H1 (cell line): ENCODE data around the gene UBE3B. TPM values are rescaled to one million over a fixed set of nuclear protein-coding genes. Genes with fewer than 3 reads are reported as not detected.

Experiments
- CTCF ChIA-PET: fragments of 300-600 bp; sonication (Branson Sonifier 250); formaldehyde crosslinking; loops from one replicate; lab custom pipeline; 2021; ENCODE audit not compliant: partially characterized antibody; lab: Charles Lee
- POLR2A ChIA-PET: fragments of 300-600 bp; sonication (Branson Sonifier 250); formaldehyde crosslinking; loops from one replicate; lab custom pipeline; 2021; ENCODE audit warnings: inconsistent platforms; ENCODE audit not compliant: partially characterized antibody; lab: Charles Lee
- DNase-seq, 2 experiments: peaks; one replicate each; pipeline versions ENCODE4 v3.0.0 to v3.0.0-alpha.2; 2010 to 2022; ENCODE audit warnings: low spot score in 2 of 2, low read depth in 1 of 2, mixed read lengths in 1 of 2
- FAIRE-seq: peaks from 2 replicates; lab custom pipeline; 2011; peaks lifted over from hg19 to GRCh38; lab: Jason Lieb, UNC
- H2AFZ ChIP-seq: 2 replicates; pipeline ENCODE4 v1.8.1; 2012; ENCODE audit warnings: low read length, inconsistent platforms
- H2AK5ac ChIP-seq: 2 replicates; pipeline ENCODE4 v1.6.1; 2013; ENCODE audit warnings: low read depth, low read length
- H2BK120ac ChIP-seq: replicated peaks from 2 replicates; pipeline ENCODE3; 2013; ENCODE audit warnings: low read depth, low read length, inconsistent platforms
- H2BK12ac ChIP-seq: 2 replicates; pipeline ENCODE4 v1.6.1; 2013; ENCODE audit warnings: low read depth, low read length
- H2BK15ac ChIP-seq: 2 replicates; pipeline ENCODE4 v1.6.1; 2013; ENCODE audit warnings: low read length
- H2BK20ac ChIP-seq: 2 replicates; pipeline ENCODE4 v1.6.1; 2013; ENCODE audit warnings: low read length
- H2BK5ac ChIP-seq: 2 replicates; pipeline ENCODE4 v1.6.1; 2013; ENCODE audit warnings: low read depth, low read length
- H3K14ac ChIP-seq: 2 replicates; pipeline ENCODE4 v1.6.1; 2013; ENCODE audit warnings: inconsistent platforms; ENCODE audit not compliant: insufficient read length
- H3K18ac ChIP-seq: 2 replicates; pipeline ENCODE4 v1.6.1; 2013; ENCODE audit warnings: low read length; ENCODE audit errors: extremely low read depth
- H3K23ac ChIP-seq: 2 replicates; pipeline ENCODE4 v1.6.1; 2013; ENCODE audit warnings: inconsistent platforms; ENCODE audit not compliant: insufficient read length
- H3K23me2 ChIP-seq: 2 replicates; pipeline ENCODE4 v1.6.1; 2013; ENCODE audit warnings: low read depth, low read length
- H3K27ac ChIP-seq: 2 replicates; pipeline ENCODE4 v1.6.1; 2011; ENCODE audit warnings: low read depth, low read length, inconsistent platforms
- H3K27me3 ChIP-seq, 4 experiments: replicated peaks in 1 of 4; 1 replicate in 1 of 4; 2 replicates in 3 of 4; pipeline versions ENCODE4 v1.6.1 to v1.8.1; 2011 to 2013; ENCODE audit warnings: low read length in 3 of 4, mild to moderate bottlenecking in 3 of 4, inconsistent platforms in 2 of 4, mixed read lengths in 2 of 4, moderate library complexity in 1 of 4; ENCODE audit not compliant: control insufficient read depth in 3 of 4, insufficient read depth in 3 of 4; ENCODE audit errors: extremely low read depth in 1 of 4
- H3K36me3 ChIP-seq, 4 experiments: 2 replicates each; pipeline versions ENCODE4 v1.6.1 to v1.8.1; 2011 to 2013; ENCODE audit warnings: mild to moderate bottlenecking in 4 of 4, low read length in 3 of 4, moderate library complexity in 2 of 4, control low read depth in 1 of 4, inconsistent platforms in 1 of 4; ENCODE audit not compliant: insufficient read depth in 4 of 4, control insufficient read depth in 2 of 4
- H3K4ac ChIP-seq: replicated peaks from 2 replicates; pipeline ENCODE3; 2013; ENCODE audit warnings: low read length, low read depth, mixed read lengths, inconsistent platforms; ENCODE audit not compliant: insufficient read length
- H3K4me1 ChIP-seq, 4 experiments: replicated peaks in 1 of 4; 1 replicate in 1 of 4; 2 replicates in 3 of 4; pipeline versions ENCODE4 v1.6.1 to v1.8.1; 2011 to 2013; ENCODE audit warnings: low read length in 3 of 4, inconsistent platforms in 2 of 4, mixed read lengths in 1 of 4; ENCODE audit not compliant: insufficient read depth in 4 of 4, control insufficient read depth in 3 of 4
- H3K4me2 ChIP-seq, 2 experiments: 2 replicates each; pipeline versions ENCODE4 v1.6.1 to v1.8.1; 2011 to 2013; ENCODE audit warnings: low read depth in 2 of 2, low read length in 2 of 2, control low read depth in 1 of 2, inconsistent platforms in 1 of 2, mild to moderate bottlenecking in 1 of 2; ENCODE audit not compliant: insufficient read depth in 1 of 2
- H3K4me3 ChIP-seq, 4 experiments: fragments of 200-600, 300-600 bp in 1 of 4; sonication (generic), shearing (Covaris generic), sonication (Bioruptor Twin) in 1 of 4; 2 replicates each; pipeline versions ENCODE4 v1.5.1 to v1.8.1; 2011 to 2016; ENCODE audit warnings: low read length in 4 of 4, low read depth in 3 of 4, control low read depth in 2 of 4, inconsistent platforms in 2 of 4, mild to moderate bottlenecking in 2 of 4, mixed read lengths in 1 of 4, moderate library complexity in 1 of 4; ENCODE audit not compliant: insufficient read depth in 2 of 4; ENCODE audit errors: extremely low read depth in 1 of 4
- H3K56ac ChIP-seq: replicated peaks from 2 replicates; pipeline ENCODE3; 2013; ENCODE audit warnings: low read depth, mild to moderate bottlenecking, mixed read lengths, low read length, inconsistent platforms; ENCODE audit not compliant: insufficient read length
- H3K79me1 ChIP-seq: 2 replicates; pipeline ENCODE4 v1.6.1; 2013; ENCODE audit warnings: low read depth, low read length, control low read depth
- H3K79me2 ChIP-seq, 2 experiments: 2 replicates each; pipeline versions ENCODE4 v1.6.1 to v1.8.1; 2012 to 2013; ENCODE audit warnings: low read length in 2 of 2, mild to moderate bottlenecking in 2 of 2, inconsistent platforms in 1 of 2; ENCODE audit not compliant: insufficient read depth in 2 of 2, control insufficient read depth in 1 of 2
- H3K9ac ChIP-seq, 4 experiments: replicated peaks in 1 of 4; 1 replicate in 1 of 4; 2 replicates in 3 of 4; pipeline versions ENCODE4 v1.6.1 to v1.8.1; 2011 to 2013; ENCODE audit warnings: low read depth in 3 of 4, low read length in 3 of 4, control low read depth in 2 of 4, mild to moderate bottlenecking in 2 of 4, moderate library complexity in 2 of 4, inconsistent platforms in 1 of 4; ENCODE audit errors: extremely low read depth in 1 of 4
- H3K9me3 ChIP-seq, 2 experiments: 2 replicates each; pipeline versions ENCODE4 v1.6.1 to v1.8.1; 2012 to 2013; ENCODE audit warnings: mild to moderate bottlenecking in 2 of 2, moderate library complexity in 2 of 2, control low read depth in 1 of 2, inconsistent platforms in 1 of 2, low read depth in 1 of 2, low read length in 1 of 2, mixed read lengths in 1 of 2; ENCODE audit not compliant: insufficient read depth in 2 of 2
- H4K20me1 ChIP-seq, 2 experiments: replicated peaks in 1 of 2; 2 replicates each; pipeline versions ENCODE3 to v1.8.1; 2011 to 2013; ENCODE audit warnings: inconsistent platforms in 2 of 2, low read length in 2 of 2, mild to moderate bottlenecking in 1 of 2; ENCODE audit not compliant: insufficient read depth in 2 of 2, control insufficient read depth in 1 of 2
- H4K5ac ChIP-seq: 2 replicates; pipeline ENCODE4 v1.6.1; 2013; ENCODE audit warnings: low read length, low read depth, mixed read lengths, inconsistent platforms; ENCODE audit not compliant: insufficient read length
- H4K8ac ChIP-seq: 2 replicates; pipeline ENCODE4 v1.8.0; 2013; ENCODE audit warnings: mild to moderate bottlenecking, moderate library complexity, low read length, inconsistent platforms; ENCODE audit not compliant: insufficient read depth; ENCODE audit errors: extremely low read depth
- H4K91ac ChIP-seq: replicated peaks from 2 replicates; pipeline ENCODE3; 2013; ENCODE audit warnings: low read length, mixed read lengths, inconsistent platforms; ENCODE audit not compliant: insufficient read length
- PHF8 ChIP-seq: fragments of 200-600 bp; sonication (generic); conservative IDR thresholded peaks from 2 replicates; pipeline ENCODE4 v1.7.1; 2012; ENCODE audit warnings: low read depth, mild to moderate bottlenecking, inconsistent platforms, low read length, moderate library complexity
- WGBS, 2 experiments: shearing (Covaris generic) in 1 of 2; methylation state at CpG; one replicate each; pipeline versions ENCODE4 v1.1.6 to v1.1.7; 2013 to 2015; ENCODE audit warnings: low lambda C conversion rate in 2 of 2, mixed read lengths in 2 of 2, inconsistent platforms in 1 of 2, low coverage in 1 of 2, missing lambda C conversion rate in 1 of 2; ENCODE audit not compliant: insufficient replicate concordance in 2 of 2, insufficient coverage in 1 of 2, insufficient read length in 1 of 2; ENCODE audit errors: extremely low coverage in 1 of 2, missing lambda C conversion rate in 1 of 2; 5-methylcytosine and 5-hydroxymethylcytosine counted together
- polyA plus RNA-seq, 7 experiments: library from polyadenylated mRNA; depleted of rRNA in 3 of 7; stranded (reverse) in 5 of 7; unstranded in 2 of 7; fragments of >200 nt in 5 of 7; fragments of 200-250 nt in 2 of 7; gene quantifications; 1 replicate in 5 of 7; 2 replicates in 1 of 7; 4 replicates in 1 of 7; pipeline versions ENCODE4 v1.2.1 to v1.2.3, GENCODE V29; 2011 to 2013; ENCODE audit warnings: missing spikeins in 2 of 7, mixed read lengths in 2 of 7
- total RNA-seq: library from RNA; stranded (reverse); fragmentation: NEBNext Ultra II Directional; extraction: Animal tissue kit (Norgen Biotek cat#: 25700); gene quantifications from 2 replicates; pipeline ENCODE4 v1.2.1, GENCODE V29; 2021

UBE3B gene
- total and polyA plus RNA-seq, 2 of the 8 experiments (the other 6 are each of a cell fraction or from before 2014, with no cell fraction given): 14.0 to 21.1 TPM

GRCh38 chr12:109489955-109490565 is 12.6 kb downstream of the UBE3B start:
- Histone ChIP-seq H2BK15ac (no peak overlapping the region), H3K4me2 (no peak overlapping the region), H3K4me1 (no peaks in the 10 kb centered on the region), H4K20me1 (peaks cover 2 to 4% of the 10 kb centered on the region in 2 experiments), H2AFZ (no peak overlapping the region), H3K4ac (no peak overlapping the region), H3K9me3 (0 out of 4 replicates have a peak, but pooled peaks cover 0 to 4% of the 10 kb centered on the region in 2 experiments), H2BK20ac (no peak overlapping the region), H3K27ac (no peak overlapping the region), H3K79me1 (no peaks in the 10 kb centered on the region), H3K9ac (no peak overlapping the region), H3K23me2 (no peaks in the 10 kb centered on the region), H2BK120ac (no peak overlapping the region), H3K56ac (no peak overlapping the region), H3K36me3 (peaks cover 9 to 66% (median 48%) of the 10 kb centered on the region in 4 experiments), H3K14ac (no peak overlapping the region), H3K23ac (no peak overlapping the region), H3K79me2 (no peaks in the 10 kb centered on the region), H2BK5ac (no peak overlapping the region), H3K18ac (no peak overlapping the region), H3K27me3 (no peaks in the 10 kb centered on the region), H4K91ac (no peak overlapping the region), H4K5ac (no peak overlapping the region), H2AK5ac (no peak overlapping the region), H4K8ac (no peak overlapping the region), H2BK12ac (no peak overlapping the region), H3K4me3 (no peak overlapping the region)
- POLR2A ChIA-PET: interaction anchor here (1.2 kb wide), 1 partner anchor 10 kb away, joined by 3 read pairs; no protein-coding TSS in a partner anchor
- 86% methylated on average over 1 of the region's 1 CpG; no CpG with 5 or more reads in 1 of the 2 experiments for WGBS, 2 experiments
- no peak for TF ChIP-seq PHF8
- FAIRE-seq (no peak), DNase-seq (no peak)
- CTCF ChIA-PET: interaction anchor here (1.0 to 2.0 kb wide), 3 partner anchors 28 to 315 kb away, joined by 3 to 5 read pairs (median 3); no protein-coding TSS in a partner anchor
